ENCODE data around the gene CLCF1. TPM values are rescaled to one million over a fixed set of nuclear protein-coding genes. Genes with fewer than 3 reads are reported as not detected.
A peak's percentile ranks its signal among the peaks of the same experiment; 100 is the strongest.

The CLCF1 gene
- total and polyA plus RNA-seq, 2 donors (not counting 3 experiments of a cell fraction or from before 2014, with no cell fraction given), result 5.8 to 6.5 TPM

DNA sequence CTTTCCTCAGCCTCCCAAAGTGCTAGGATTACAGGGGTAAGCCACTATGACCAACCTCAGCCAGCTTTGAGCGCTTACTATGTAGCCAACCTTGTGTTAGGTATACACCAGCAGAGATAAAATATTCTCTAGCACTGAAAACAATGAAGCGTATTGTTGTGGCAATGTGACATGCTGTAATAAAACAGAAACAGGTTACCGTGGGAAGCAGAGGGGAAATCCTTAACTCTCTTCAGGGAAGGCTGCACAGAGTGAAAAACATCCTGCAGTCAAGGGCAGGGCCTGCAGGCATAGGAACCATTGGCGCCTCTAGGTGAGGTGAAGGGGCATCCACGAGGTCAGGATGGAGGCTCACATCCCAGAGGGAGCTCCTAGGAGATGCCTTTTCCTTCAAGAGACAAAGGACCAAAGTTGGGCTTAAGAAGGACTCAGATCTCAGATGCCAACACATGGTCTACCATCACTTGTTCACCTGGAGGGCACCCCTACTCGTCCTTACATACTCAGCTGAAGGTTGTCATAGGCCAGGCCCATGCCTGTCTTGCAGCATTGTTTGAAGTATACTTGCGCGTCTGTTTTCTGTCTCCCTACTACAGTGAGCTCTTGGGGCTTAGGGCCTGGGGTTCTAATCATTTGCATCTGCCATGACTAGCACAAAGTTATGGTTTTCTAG lies 28.0 kb downstream of the CLCF1 start:
- Histone ChIP-seq H3K9me1 (replicated peaks; ENCODE audit: control insufficient read depth, extremely low read depth, insufficient read depth, low read length) (no peaks in the 10 kb centered on the region), H2AFZ (ENCODE audit: low read depth, low read length) (no peak overlapping the region), H3K9ac (replicated peaks; ENCODE audit: extremely low read depth, insufficient read depth, low read length) (no peak overlapping the region), H4K20me1 (replicated peaks; ENCODE audit: control insufficient read depth, extremely low read depth, insufficient read depth, low read length) (no peaks in the 10 kb centered on the region), H3K27me3 (ENCODE audit: control insufficient read depth in 2 of 2, insufficient read depth in 2 of 2, low read length in 2 of 2) (no peaks in the 10 kb centered on the region), H3K4me2 (ENCODE audit: insufficient read depth, low read length) (no peak overlapping the region), H3K27ac (ENCODE audit: insufficient read depth, low read depth, low read length) (no peak overlapping the region), H3K4me3 (replicated peaks in 1 of 3; ENCODE audit: insufficient read depth in 1 of 3, low read depth in 1 of 3, low read length in 3 of 3) (no peak overlapping the region), H3K79me2 (ENCODE audit: control insufficient read depth, insufficient read depth, low read length) (no peaks in the 10 kb centered on the region), H3K36me3 (ENCODE audit: control insufficient read depth in 2 of 2, extremely low read depth in 1 of 2, insufficient read depth in 2 of 2, low read length in 2 of 2) (no peaks in the 10 kb centered on the region), H3K9me3 (replicated peaks; ENCODE audit: control insufficient read depth, insufficient read depth, low read length) (no peaks in the 10 kb centered on the region), H3K4me1 (ENCODE audit: control insufficient read depth, extremely low read depth, insufficient read depth, low read length) (peaks cover 7% of the 10 kb centered on the region)
- FAIRE-seq (no peak), DNase-seq (ENCODE audit: low read depth, low spot score) (peak; percentile 22)
- ChIA-PET POLR2A (no interaction called here), CTCF (interaction anchor here (0.7 to 6.5 kb wide), 22 partner anchors 8 to 275 kb away, joined by 3 to 119 read pairs (median 7); partner anchors contain the start of genes CLCF1, PITPNM1, PPP1CA and RAD9A)
- TF ChIP-seq JUN (IDR thresholded peaks at IDR 0.05; ENCODE audit: borderline replicate concordance, insufficient read depth, insufficient read length, low read depth), result no peak
- no peak for TF ChIP-seq GATA2 (IDR thresholded peaks at IDR 0.05; ENCODE audit: insufficient read depth, insufficient read length, low read depth, low read length)
- TF ChIP-seq POLR2A (IDR thresholded peaks at IDR 0.05; ENCODE audit: low read depth, low read length), result no peak
- TF ChIP-seq EZH2 (IDR thresholded peaks at IDR 0.05; ENCODE audit: borderline replicate concordance, low read depth, low read length, severe bottlenecking), result no peak
- TF ChIP-seq FOS (IDR thresholded peaks at IDR 0.05; ENCODE audit: borderline replicate concordance, insufficient read depth, low read length), result no peak
- TF ChIP-seq, protein P1, sequence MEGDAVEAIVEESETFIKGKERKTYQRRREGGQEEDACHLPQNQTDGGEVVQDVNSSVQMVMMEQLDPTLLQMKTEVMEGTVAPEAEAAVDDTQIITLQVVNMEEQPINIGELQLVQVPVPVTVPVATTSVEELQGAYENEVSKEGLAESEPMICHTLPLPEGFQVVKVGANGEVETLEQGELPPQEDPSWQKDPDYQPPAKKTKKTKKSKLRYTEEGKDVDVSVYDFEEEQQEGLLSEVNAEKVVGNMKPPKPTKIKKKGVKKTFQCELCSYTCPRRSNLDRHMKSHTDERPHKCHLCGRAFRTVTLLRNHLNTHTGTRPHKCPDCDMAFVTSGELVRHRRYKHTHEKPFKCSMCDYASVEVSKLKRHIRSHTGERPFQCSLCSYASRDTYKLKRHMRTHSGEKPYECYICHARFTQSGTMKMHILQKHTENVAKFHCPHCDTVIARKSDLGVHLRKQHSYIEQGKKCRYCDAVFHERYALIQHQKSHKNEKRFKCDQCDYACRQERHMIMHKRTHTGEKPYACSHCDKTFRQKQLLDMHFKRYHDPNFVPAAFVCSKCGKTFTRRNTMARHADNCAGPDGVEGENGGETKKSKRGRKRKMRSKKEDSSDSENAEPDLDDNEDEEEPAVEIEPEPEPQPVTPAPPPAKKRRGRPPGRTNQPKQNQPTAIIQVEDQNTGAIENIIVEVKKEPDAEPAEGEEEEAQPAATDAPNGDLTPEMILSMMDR (IDR thresholded peaks at IDR 0.05; ENCODE audit: extremely low read depth in 1 of 2, insufficient read depth in 1 of 2, low read depth in 1 of 2, low read length in 2 of 2), result no peak
- TF ChIP-seq, protein P2, sequence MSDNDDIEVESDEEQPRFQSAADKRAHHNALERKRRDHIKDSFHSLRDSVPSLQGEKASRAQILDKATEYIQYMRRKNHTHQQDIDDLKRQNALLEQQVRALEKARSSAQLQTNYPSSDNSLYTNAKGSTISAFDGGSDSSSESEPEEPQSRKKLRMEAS (IDR thresholded peaks at IDR 0.05; ENCODE audit: insufficient read depth, insufficient read length), result no peak
- no peak for TF ChIP-seq MYC (IDR thresholded peaks at IDR 0.05; ENCODE audit: low read depth, low read length)
- TF ChIP-seq POLR2AphosphoS5 (IDR thresholded peaks at IDR 0.05; ENCODE audit: insufficient read depth, low read depth, low read length), result no peak
- intact Hi-C loops (cut with micrococcal nuclease) (no loop called here), dilution Hi-C loops (cut with MboI; ENCODE audit: extremely low pct_ligation_motif_present, low sequenced_read_pairs) (no loop called here)
- BruUV-seq (replicated peaks), result no TSS peak

Data from endothelial cell of umbilical vein (primary cell).